CD14-positive monocyte (primary cell): Measurements from ENCODE around the gene SETD4. TPM values are rescaled to one million over a fixed set of nuclear protein-coding genes. Genes with fewer than 3 reads are reported as not detected.
A peak's percentile ranks its signal among the peaks of the same experiment; 100 is the strongest.

ENCODE experiments used
- DNase-seq, 3 donors: peaks; one replicate each; pipeline ENCODE4 v3.0.0-alpha.2; 2011 to 2022
- H2AFZ ChIP-seq: 2 replicates; pipeline ENCODE4 v1.6.0; 2012; ENCODE audit warnings: mild to moderate bottlenecking, low read depth, low read length, inconsistent platforms; ENCODE audit not compliant: insufficient read depth, poor library complexity, severe bottlenecking
- H3K27ac ChIP-seq, 2 donors: 1 replicate in 1 of 2; 2 replicates in 1 of 2; pipeline ENCODE4 v1.5.1; 2012 to 2013; ENCODE audit warnings: low read length in 2 of 2, control low read depth in 1 of 2, inconsistent platforms in 1 of 2, low read depth in 1 of 2, mild to moderate bottlenecking in 1 of 2
- H3K27me3 ChIP-seq, 2 donors: one replicate each; pipeline versions ENCODE4 v1.6.0 to v1.6.1; 2011 to 2013; ENCODE audit warnings: low read length in 2 of 2; ENCODE audit not compliant: control insufficient read depth in 2 of 2, insufficient read depth in 2 of 2
- H3K36me3 ChIP-seq, 2 donors: replicated peaks in 1 of 2; 1 replicate in 1 of 2; 2 replicates in 1 of 2; pipeline versions ENCODE4 v1.5.1 to v1.6.1; 2012 to 2013; ENCODE audit warnings: low read length in 2 of 2, control low read depth in 1 of 2, inconsistent platforms in 1 of 2, mild to moderate bottlenecking in 1 of 2; ENCODE audit not compliant: insufficient read depth in 2 of 2, control insufficient read depth in 1 of 2
- H3K4me1 ChIP-seq, 2 donors: 1 replicate in 1 of 2; 2 replicates in 1 of 2; pipeline versions ENCODE4 v1.5.1 to v1.6.1; 2012 to 2013; ENCODE audit warnings: low read length in 2 of 2, control low read depth in 1 of 2, inconsistent platforms in 1 of 2, mild to moderate bottlenecking in 1 of 2, moderate library complexity in 1 of 2; ENCODE audit not compliant: insufficient read depth in 2 of 2, control insufficient read depth in 1 of 2
- H3K4me2 ChIP-seq: replicated peaks from 2 replicates; pipeline ENCODE3; 2012; ENCODE audit warnings: low read length, moderate library complexity, mild to moderate bottlenecking; ENCODE audit not compliant: poor library complexity, severe bottlenecking; ENCODE audit errors: extremely low read depth
- H3K4me3 ChIP-seq, 3 experiments: fragments of 200-600 bp in 1 of 3; sonication (generic) in 1 of 3; replicated peaks in 1 of 3; 1 replicate in 2 of 3; 2 replicates in 1 of 3; pipeline ENCODE4 v1.5.1; 2011 to 2013; ENCODE audit warnings: low read length in 3 of 3, mild to moderate bottlenecking in 3 of 3, control low read depth in 2 of 3, low read depth in 2 of 3, inconsistent platforms in 1 of 3, moderate library complexity in 1 of 3
- H3K79me2 ChIP-seq: 2 replicates; pipeline ENCODE4 v1.6.0; 2012; ENCODE audit warnings: mild to moderate bottlenecking, control low read depth, inconsistent platforms, low read length, moderate library complexity; ENCODE audit not compliant: insufficient read depth
- H3K9ac ChIP-seq: 2 replicates; pipeline ENCODE4 v1.6.0; 2017; ENCODE audit warnings: low read length, mild to moderate bottlenecking; ENCODE audit not compliant: insufficient read depth, poor library complexity, severe bottlenecking
- H3K9me3 ChIP-seq, 2 donors: replicated peaks in 1 of 2; 1 replicate in 1 of 2; 2 replicates in 1 of 2; pipeline versions ENCODE4 v1.5.1 to v1.6.1; 2012 to 2013; ENCODE audit warnings: low read length in 2 of 2, control low read depth in 1 of 2; ENCODE audit not compliant: control insufficient read depth in 1 of 2, insufficient read depth in 1 of 2
- H4K20me1 ChIP-seq: 2 replicates; pipeline ENCODE4 v1.6.0; 2012; ENCODE audit warnings: mild to moderate bottlenecking, low read length, control low read depth, moderate library complexity; ENCODE audit not compliant: insufficient read depth
- H3K27ac Mint-ChIP-seq, 7 donors: one replicate each; pipeline ENCODE4 v1.8.0; 2020; ENCODE audit warnings: mild to moderate bottlenecking in 7 of 7, mixed read lengths in 7 of 7, moderate library complexity in 6 of 7, inconsistent platforms in 2 of 7
- H3K27me3 Mint-ChIP-seq, 3 donors: one replicate each; pipeline ENCODE4 v1.8.0; 2021 to 2022; ENCODE audit warnings: low read depth in 3 of 3, mild to moderate bottlenecking in 3 of 3, mixed read lengths in 3 of 3, moderate library complexity in 3 of 3, inconsistent platforms in 1 of 3
- H3K36me3 Mint-ChIP-seq, 2 donors: one replicate each; pipeline ENCODE4 v1.8.0; 2020; ENCODE audit warnings: mixed read lengths in 2 of 2, inconsistent platforms in 1 of 2, mild to moderate bottlenecking in 1 of 2
- H3K4me1 Mint-ChIP-seq: one replicate; pipeline ENCODE4 v1.8.0; 2020; ENCODE audit warnings: mild to moderate bottlenecking, mixed read lengths
- H3K4me3 Mint-ChIP-seq, 2 donors: one replicate each; pipeline ENCODE4 v1.8.0; 2020; ENCODE audit warnings: mild to moderate bottlenecking in 2 of 2, mixed read lengths in 2 of 2, moderate library complexity in 1 of 2
- H3K9me3 Mint-ChIP-seq, 7 donors: one replicate each; pipeline ENCODE4 v1.8.0; 2020 to 2022; ENCODE audit warnings: mixed read lengths in 7 of 7, mild to moderate bottlenecking in 6 of 7, moderate library complexity in 6 of 7, inconsistent platforms in 2 of 7
- CTCF ChIP-seq: fragments of 200-600 bp; IDR thresholded peaks from one replicate; pipeline ENCODE4 v1.8.0; 2022; ENCODE audit warnings: antibody characterized with exemption, mild to moderate bottlenecking
- WGBS: methylation state at CpG from one replicate; pipeline ENCODE4 v1.1.5; 2013; ENCODE audit warnings: missing lambda C conversion rate; ENCODE audit not compliant: insufficient coverage; 5-methylcytosine and 5-hydroxymethylcytosine counted together
- intact Hi-C, 2 donors: fragments of 100-400 bp; cut with micrococcal nuclease; formaldehyde crosslinking; loops; one replicate each; pipeline versions ENCODE4 v1.15.0 to v1.15.1; 2023
- polyA plus RNA-seq, 3 donors: library from polyadenylated mRNA; depleted of rRNA in 1 of 3; unstranded in 2 of 3; stranded (reverse) in 1 of 3; fragments of 300-500 nt in 2 of 3; fragments of >200 nt in 1 of 3; fragmentation: Illumina TruSeq in 2 of 3; gene quantifications; 1 replicate in 2 of 3; 2 replicates in 1 of 3; pipeline ENCODE4 v1.2.3, GENCODE V29; 2012 to 2021

Gene SETD4
- polyA plus RNA-seq, 3 donors: 4.1 to 10.8 (median 4.3) TPM

GRCh38 chr21:36061445-36061844, 1.1 kb upstream of the SETD4 start:
- Histone ChIP-seq H3K4me1 (peaks cover 21 to 31% of the 10 kb centered on the region in 2 donors), H3K9ac (no peak overlapping the region), H3K4me2 (no peak overlapping the region), H2AFZ (no peak overlapping the region), H3K79me2 (peaks cover 5% of the 10 kb centered on the region), H3K27me3 (no peaks in the 10 kb centered on the region), H3K27ac (no peak overlapping the region), H3K36me3 (peaks cover 6 to 22% of the 10 kb centered on the region in 2 donors), H4K20me1 (no peaks in the 10 kb centered on the region), H3K9me3 (no peaks in the 10 kb centered on the region), H3K4me3 (no peak overlapping the region)
- Mint-ChIP-seq H3K36me3 (peaks cover 21 to 22% of the 10 kb centered on the region in 2 donors), H3K9me3 (peaks cover 0 to 3% (median 0%) of the 10 kb centered on the region in 7 donors), H3K27me3 (peaks cover 1 to 5% (median 3%) of the 10 kb centered on the region in 3 donors), H3K4me3 (no peak overlapping the region), H3K27ac (no peak overlapping the region), H3K4me1 (peaks cover 25% of the 10 kb centered on the region)
- no CpG with 5 or more reads among the region's 2 CpGs for WGBS
- intact Hi-C loops: loop anchor here (5.0 to 10.0 kb wide), 3 partner anchors 51 to 96 kb away; partner anchors contain the start of gene DOP1B (in 1 of the 2)
- no peak for DNase-seq
- TF ChIP-seq CTCF: no peak

DNA sequence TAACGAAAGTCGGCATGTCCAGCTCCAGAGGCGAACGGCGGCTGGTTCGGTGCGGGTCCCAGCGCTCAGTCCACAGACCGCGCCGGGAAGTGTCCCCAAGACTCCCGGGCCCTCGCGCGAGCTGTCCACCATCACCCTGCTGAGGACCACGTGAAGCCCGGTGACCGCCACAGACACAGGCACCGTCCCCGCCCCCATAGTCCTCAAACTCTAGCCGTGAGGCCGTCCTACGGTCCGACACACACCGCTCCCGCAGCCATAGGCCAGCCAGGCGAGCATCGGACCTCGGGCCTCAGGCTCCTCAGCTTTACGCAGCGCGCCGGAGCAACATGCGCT, 535 bp downstream of the SETD4 start:
- Histone ChIP-seq H2AFZ (peak overlapping the region; percentile 97), H4K20me1 (no peaks in the 10 kb centered on the region), H3K4me1 (peaks cover 13 to 18% of the 10 kb centered on the region in 2 donors), H3K9ac (peak overlapping the region; percentile 80), H3K9me3 (no peaks in the 10 kb centered on the region), H3K27me3 (no peaks in the 10 kb centered on the region), H3K27ac (peak overlapping the region; percentile 88 to 92), H3K4me3 (peak overlapping the region; percentile 68 to 89 (median 89)), H3K79me2 (peaks cover 5% of the 10 kb centered on the region), H3K36me3 (peaks cover 22 to 38% of the 10 kb centered on the region in 2 donors), H3K4me2 (peak overlapping the region; percentile 85)
- Mint-ChIP-seq H3K36me3 (peaks cover 37 to 38% of the 10 kb centered on the region in 2 donors), H3K9me3 (no peaks in the 10 kb centered on the region), H3K27me3 (peaks cover 1 to 5% (median 3%) of the 10 kb centered on the region in 3 donors), H3K27ac (peak overlapping the region; percentile 91 to 98 (median 96)), H3K4me3 (peak overlapping the region; percentile 92 to 96), H3K4me1 (peaks cover 14% of the 10 kb centered on the region)
- peak in 2 of 3 donors; percentile 28 to 47 for DNase-seq
- no peak for TF ChIP-seq CTCF
- intact Hi-C loops: loop anchor here (5.0 to 10.0 kb wide), 3 partner anchors 53 to 98 kb away; partner anchors contain the start of gene DOP1B (in 1 of the 2)
- WGBS: under 1% methylated on average over 34 of the region's 34 CpGs
